HFF-Myc (cell line): Measurements from ENCODE around the gene SOX4.

Experiments used
- DNase-seq: peaks from one replicate; pipeline ENCODE4 v3.0.0-alpha.2; 2011; ENCODE audit warnings: low read depth; ENCODE audit errors: extremely low read depth
- H3K4me3 ChIP-seq: replicated peaks from 2 replicates; pipeline ENCODE4 v1.5.1; 2011; ENCODE audit warnings: low read depth, mild to moderate bottlenecking, control low read depth, low read length
- CTCF ChIP-seq: IDR thresholded peaks from 2 replicates; pipeline ENCODE4 v1.5.1; 2012; ENCODE audit warnings: mild to moderate bottlenecking, low read depth, low read length, control low read depth; ENCODE audit errors: missing control alignments

The SOX4 gene

GRCh38 chr6:21628160-21628559 is 34.6 kb downstream of the SOX4 start:
- no peak for TF ChIP-seq CTCF
- no peak overlapping the region for H3K4me3 ChIP-seq

GRCh38 chr6:21633511-21634109 is 40.1 kb downstream of the SOX4 start:
- H3K4me3 ChIP-seq = no peak overlapping the region
- no peak for TF ChIP-seq CTCF
- no peak for DNase-seq

More at GRCh38 chr6:21628160-21628559, 34.6 kb downstream of the SOX4 start:
- no peak for DNase-seq

- peak; percentile 44 for DNase-seq
- H3K4me3 ChIP-seq = no peak overlapping the region
- TF ChIP-seq CTCF = no peak
Observed at GRCh38 chr6:21634582-21634981, 41.0 kb downstream of the SOX4 start.

GRCh38 chr6:21636876-21637275 is 43.3 kb downstream of the SOX4 start:
- H3K4me3 ChIP-seq = no peak overlapping the region
- no peak for TF ChIP-seq CTCF
- DNase-seq = no peak

GRCh38 chr6:21639316-21639715 is 45.8 kb downstream of the SOX4 start:
- no peak for TF ChIP-seq CTCF
- no peak overlapping the region for H3K4me3 ChIP-seq
- no peak for DNase-seq
